Endothelial cell of umbilical vein (primary cell): ENCODE measurements around the gene PHLPP2. TPM values are rescaled to one million over a fixed set of nuclear protein-coding genes. Genes with fewer than 3 reads are reported as not detected.

Source experiments
- BruUV-seq: library from RNA; stranded (reverse); fragments of 400-500 nt; replicated peaks from 2 replicates; lab custom pipeline; 2021; lab: Mats Ljungman, UMichigan
- CTCF ChIA-PET: fragments of 300-600, 350-600 bp; sonication (Branson Sonifier 250); formaldehyde crosslinking; loops from one replicate; lab custom pipeline; 2021; ENCODE audit warnings: antibody characterized with exemption, inconsistent platforms; lab: Charles Lee
- POLR2A ChIA-PET: fragments of 300-600, 350-600 bp; sonication (Branson Sonifier 250); formaldehyde crosslinking; loops from one replicate; lab custom pipeline; 2021; ENCODE audit warnings: antibody characterized with exemption, inconsistent platforms; lab: Charles Lee
- DNase-seq: peaks from one replicate; pipeline ENCODE4 v3.0.0-alpha.2; 2011; ENCODE audit warnings: low read depth, low spot score
- FAIRE-seq: peaks from 2 replicates; lab custom pipeline; 2011; peaks lifted over from hg19 to GRCh38; lab: Jason Lieb, UNC
- H2AFZ ChIP-seq: 2 replicates; pipeline ENCODE4 v1.6.0; 2012; ENCODE audit warnings: low read depth, low read length, control low read depth, inconsistent platforms
- H3K27ac ChIP-seq: 2 replicates; pipeline ENCODE4 v1.5.1; 2011; ENCODE audit warnings: low read depth, mild to moderate bottlenecking, control low read depth, low read length, moderate library complexity; ENCODE audit not compliant: insufficient read depth
- H3K27me3 ChIP-seq, 2 experiments: 2 replicates each; pipeline versions ENCODE4 v1.6.0 to v1.6.1; 2011; ENCODE audit warnings: low read length in 2 of 2, mixed read lengths in 1 of 2; ENCODE audit not compliant: control insufficient read depth in 2 of 2, insufficient read depth in 2 of 2
- H3K36me3 ChIP-seq, 2 experiments: 2 replicates in 1 of 2; 3 replicates in 1 of 2; pipeline ENCODE4 v1.5.1; 2011; ENCODE audit warnings: low read length in 2 of 2, mild to moderate bottlenecking in 1 of 2, moderate library complexity in 1 of 2; ENCODE audit not compliant: control insufficient read depth in 2 of 2, insufficient read depth in 2 of 2; ENCODE audit errors: extremely low read depth in 1 of 2
- H3K4me1 ChIP-seq: 3 replicates; pipeline ENCODE4 v1.5.1; 2011; ENCODE audit warnings: mild to moderate bottlenecking, low read length; ENCODE audit not compliant: control insufficient read depth, insufficient read depth; ENCODE audit errors: extremely low read depth
- H3K4me2 ChIP-seq: 2 replicates; pipeline ENCODE4 v1.6.1; 2011; ENCODE audit warnings: low read length, control low read depth, mixed read lengths; ENCODE audit not compliant: insufficient read depth
- H3K4me3 ChIP-seq, 3 experiments: fragments of 200-600 bp in 1 of 3; sonication (generic), shearing (Covaris generic) in 1 of 3; replicated peaks in 1 of 3; 2 replicates each; pipeline ENCODE4 v1.5.1; 2011 to 2016; ENCODE audit warnings: control low read depth in 3 of 3, low read length in 3 of 3, mild to moderate bottlenecking in 2 of 3, inconsistent platforms in 1 of 3, low read depth in 1 of 3, moderate library complexity in 1 of 3; ENCODE audit not compliant: insufficient read depth in 1 of 3
- H3K79me2 ChIP-seq: 2 replicates; pipeline ENCODE4 v1.6.0; 2012; ENCODE audit warnings: low read length, inconsistent platforms; ENCODE audit not compliant: control insufficient read depth, insufficient read depth
- H3K9ac ChIP-seq: replicated peaks from 2 replicates; pipeline ENCODE3; 2011; ENCODE audit warnings: low read length, control low read depth; ENCODE audit not compliant: insufficient read depth; ENCODE audit errors: extremely low read depth
- H3K9me1 ChIP-seq: replicated peaks from 3 replicates; pipeline ENCODE4 v1.6.0; 2011; ENCODE audit warnings: mild to moderate bottlenecking, low read length; ENCODE audit not compliant: control insufficient read depth, insufficient read depth; ENCODE audit errors: extremely low read depth
- H3K9me3 ChIP-seq: replicated peaks from 2 replicates; pipeline ENCODE4 v1.5.1; 2012; ENCODE audit warnings: low read length, inconsistent platforms; ENCODE audit not compliant: control insufficient read depth, insufficient read depth
- H4K20me1 ChIP-seq: replicated peaks from 2 replicates; pipeline ENCODE3; 2011; ENCODE audit warnings: mild to moderate bottlenecking, low read length; ENCODE audit not compliant: control insufficient read depth, insufficient read depth; ENCODE audit errors: extremely low read depth
- EZH2 ChIP-seq: IDR thresholded peaks from 2 replicates; pipeline ENCODE4 v1.6.1; 2012; ENCODE audit warnings: borderline replicate concordance, low read depth, mild to moderate bottlenecking, moderate library complexity, low read length, inconsistent platforms; ENCODE audit not compliant: severe bottlenecking
- FOS ChIP-seq: IDR thresholded peaks from 2 replicates; pipeline ENCODE4 v1.6.1; 2011; ENCODE audit warnings: mild to moderate bottlenecking, low read length, moderate library complexity, borderline replicate concordance; ENCODE audit not compliant: insufficient read depth
- GATA2 ChIP-seq: IDR thresholded peaks from 2 replicates; pipeline ENCODE4 v1.7.0; 2011; ENCODE audit warnings: low read depth, mild to moderate bottlenecking, moderate library complexity, mixed read lengths, low read length; ENCODE audit not compliant: insufficient read length, insufficient read depth
- JUN ChIP-seq: IDR thresholded peaks from 2 replicates; pipeline ENCODE4 v1.6.1; 2011; ENCODE audit warnings: borderline replicate concordance, low read depth; ENCODE audit not compliant: insufficient read length, insufficient read depth
- POLR2A ChIP-seq: IDR thresholded peaks from 2 replicates; pipeline ENCODE4 v1.6.1; 2012; ENCODE audit warnings: low read depth, mild to moderate bottlenecking, control low read depth, low read length
- POLR2AphosphoS5 ChIP-seq: IDR thresholded peaks from 2 replicates; pipeline ENCODE4 v1.6.1; 2012; ENCODE audit warnings: low read depth, mild to moderate bottlenecking, control low read depth, low read length, moderate library complexity; ENCODE audit not compliant: insufficient read depth
- dilution Hi-C: fragments of 300-500 bp; cut with MboI; formaldehyde crosslinking; loops from one replicate; pipeline ENCODE4 v1.15.0; 2019; ENCODE audit warnings: low sequenced_read_pairs; ENCODE audit not compliant: extremely low pct_ligation_motif_present
- intact Hi-C: fragments of 100-400 bp; cut with micrococcal nuclease; formaldehyde crosslinking; loops from one replicate; pipeline ENCODE4 v1.10.0; 2022
- polyA plus RNA-seq, 4 experiments: library from polyadenylated mRNA; depleted of rRNA in 3 of 4; stranded (reverse) in 3 of 4; unstranded in 1 of 4; fragments of >200 nt; gene quantifications; 2 replicates each; pipeline versions ENCODE4 v1.2.1 to v1.2.3, GENCODE V29; 2011 to 2012; ENCODE audit warnings: missing spikeins in 1 of 4
- total RNA-seq: library from RNA; stranded (reverse); gene quantifications from 2 replicates; pipeline ENCODE4 v1.2.3, GENCODE V29; 2021
- TF ChIP-seq, protein P1 (sequence below): IDR thresholded peaks from 2 replicates; pipeline ENCODE4 v1.6.1; 2011; ENCODE audit not compliant: insufficient read depth, insufficient read length
- TF ChIP-seq, protein P2 (sequence below), 2 donors: IDR thresholded peaks; 1 replicate in 1 of 2; 2 replicates in 1 of 2; pipeline ENCODE4 v1.5.1; 2011; ENCODE audit warnings: low read length in 2 of 2, mild to moderate bottlenecking in 2 of 2, moderate library complexity in 2 of 2, control low read depth in 1 of 2, inconsistent platforms in 1 of 2, low read depth in 1 of 2; ENCODE audit not compliant: insufficient read depth in 1 of 2; ENCODE audit errors: extremely low read depth in 1 of 2

Gene PHLPP2
- total and polyA plus RNA-seq, 2 donors (not counting 3 experiments of a cell fraction or from before 2014, with no cell fraction given) = 4.1 to 8.0 TPM

DNA sequence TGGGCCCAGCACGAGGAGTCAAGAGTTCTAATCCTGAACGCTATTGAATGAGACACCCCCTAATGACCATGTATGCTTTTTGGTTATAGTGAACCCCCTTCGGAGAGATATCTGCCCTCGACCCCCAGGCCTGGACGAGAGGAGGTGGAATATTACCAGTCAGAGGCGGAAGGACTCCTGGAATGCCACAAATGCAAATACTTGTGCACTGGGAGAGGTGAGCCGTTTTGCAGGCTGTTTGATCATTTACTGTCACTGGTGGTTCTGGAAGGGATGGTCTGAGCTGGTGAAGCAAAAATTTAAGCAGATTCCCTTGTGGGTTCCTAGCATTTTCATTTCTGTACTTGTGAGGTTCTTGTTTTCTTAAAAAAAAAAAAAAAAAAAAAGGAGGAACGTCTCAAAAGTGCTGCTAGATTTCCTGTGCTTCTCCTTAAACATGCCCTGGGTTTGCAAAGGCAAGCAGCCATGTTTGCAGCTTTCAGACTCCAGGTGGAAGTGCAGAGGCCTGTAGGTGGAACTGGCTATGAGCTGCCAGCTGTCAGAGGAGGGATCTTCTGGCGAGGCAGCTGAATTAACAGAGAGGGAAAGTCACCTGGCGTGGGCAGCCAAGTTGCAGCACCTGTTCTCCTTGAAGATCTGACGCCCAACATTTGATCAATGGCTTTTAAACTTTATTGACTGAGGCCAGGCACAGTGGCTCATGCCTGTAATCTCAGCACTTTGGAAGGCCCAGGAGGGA lies 95.1 kb downstream of the PHLPP2 start:
- dilution Hi-C loops (no loop called here), intact Hi-C loops (no loop called here)
- H3K4me3 ChIP-seq = no peak overlapping the region
- H3K9me3 ChIP-seq = no peaks in the 10 kb centered on the region
- no peaks in the 10 kb centered on the region for H4K20me1 ChIP-seq
- POLR2A ChIA-PET = no interaction called here
- no peaks in the 10 kb centered on the region for H3K36me3 ChIP-seq
- no peaks in the 10 kb centered on the region for H3K79me2 ChIP-seq
- no peaks in the 10 kb centered on the region for H3K9me1 ChIP-seq
- no TSS peak for BruUV-seq
- no peak for TF ChIP-seq FOS
- TF ChIP-seq, protein P1, sequence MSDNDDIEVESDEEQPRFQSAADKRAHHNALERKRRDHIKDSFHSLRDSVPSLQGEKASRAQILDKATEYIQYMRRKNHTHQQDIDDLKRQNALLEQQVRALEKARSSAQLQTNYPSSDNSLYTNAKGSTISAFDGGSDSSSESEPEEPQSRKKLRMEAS = no peak
- TF ChIP-seq POLR2A = no peak
- no peak for TF ChIP-seq JUN
- TF ChIP-seq EZH2 = no peak
- TF ChIP-seq, protein P2, sequence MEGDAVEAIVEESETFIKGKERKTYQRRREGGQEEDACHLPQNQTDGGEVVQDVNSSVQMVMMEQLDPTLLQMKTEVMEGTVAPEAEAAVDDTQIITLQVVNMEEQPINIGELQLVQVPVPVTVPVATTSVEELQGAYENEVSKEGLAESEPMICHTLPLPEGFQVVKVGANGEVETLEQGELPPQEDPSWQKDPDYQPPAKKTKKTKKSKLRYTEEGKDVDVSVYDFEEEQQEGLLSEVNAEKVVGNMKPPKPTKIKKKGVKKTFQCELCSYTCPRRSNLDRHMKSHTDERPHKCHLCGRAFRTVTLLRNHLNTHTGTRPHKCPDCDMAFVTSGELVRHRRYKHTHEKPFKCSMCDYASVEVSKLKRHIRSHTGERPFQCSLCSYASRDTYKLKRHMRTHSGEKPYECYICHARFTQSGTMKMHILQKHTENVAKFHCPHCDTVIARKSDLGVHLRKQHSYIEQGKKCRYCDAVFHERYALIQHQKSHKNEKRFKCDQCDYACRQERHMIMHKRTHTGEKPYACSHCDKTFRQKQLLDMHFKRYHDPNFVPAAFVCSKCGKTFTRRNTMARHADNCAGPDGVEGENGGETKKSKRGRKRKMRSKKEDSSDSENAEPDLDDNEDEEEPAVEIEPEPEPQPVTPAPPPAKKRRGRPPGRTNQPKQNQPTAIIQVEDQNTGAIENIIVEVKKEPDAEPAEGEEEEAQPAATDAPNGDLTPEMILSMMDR (IDR thresholded peaks at IDR 0.05; ENCODE audit: extremely low read depth in 1 of 2, insufficient read depth in 1 of 2, low read depth in 1 of 2, low read length in 2 of 2) = no peak
- no peak for TF ChIP-seq POLR2AphosphoS5
- TF ChIP-seq GATA2 = no peak
- H2AFZ ChIP-seq = no peak overlapping the region
- CTCF ChIA-PET = interaction anchor here (0.8 to 2.4 kb wide), 4 partner anchors 8 to 332 kb away, joined by 3 to 18 read pairs (median 4); no protein-coding TSS in a partner anchor
- H3K9ac ChIP-seq = no peak overlapping the region
- peaks cover 9 to 22% of the 10 kb centered on the region in 2 experiments for H3K27me3 ChIP-seq
- DNase-seq = no peak
- H3K27ac ChIP-seq = no peak overlapping the region
- H3K4me2 ChIP-seq = no peak overlapping the region
- peaks cover 2% of the 10 kb centered on the region for H3K4me1 ChIP-seq
- FAIRE-seq = no peak
